Measurements from ENCODE around the gene RHO. TPM values are rescaled to one million over a fixed set of nuclear protein-coding genes. Genes with fewer than 3 reads are reported as not detected.

The RHO gene
- total RNA-seq, 1 experiment from 2014 or later: not detected

- H4K5ac ChIP-seq (ENCODE audit: insufficient read length, low read depth, low read length): no peak overlapping the region
- no peak overlapping the region for H3K4me2 ChIP-seq (ENCODE audit: insufficient read depth, insufficient read length, low read length)
- H3K14ac ChIP-seq (ENCODE audit: insufficient read depth, low read length): peak overlapping the region; percentile 51; the same call in 1 of the 2 replicates
- H3K27ac ChIP-seq (ENCODE audit: insufficient read length, low read depth, low read length): no peak overlapping the region
- H2BK20ac ChIP-seq (ENCODE audit: low read depth, low read length, poor library complexity, severe bottlenecking): no peak overlapping the region
- no peak overlapping the region for H3K4me3 Mint-ChIP-seq
- TF ChIP-seq CTCF (conservative IDR thresholded peaks at IDR 0.05): no peak
- no peak overlapping the region for H3K23ac ChIP-seq (ENCODE audit: insufficient read length, low read depth, low read length)
- no peaks in the 10 kb centered on the region; the same call in 1 of the 2 replicates for H3K4me1 ChIP-seq (ENCODE audit: insufficient read depth, low read length)
- H3T11ph ChIP-seq (ENCODE audit: low read length): no peak overlapping the region
- H4K8ac ChIP-seq (replicated peaks; ENCODE audit: insufficient read length, low read depth, low read length): no peak overlapping the region
- no peak overlapping the region for H2BK120ac ChIP-seq (ENCODE audit: low read depth, low read length, poor library complexity, severe bottlenecking)
- H2AFZ ChIP-seq (ENCODE audit: low read length): no peak overlapping the region
- H3K27me3 Mint-ChIP-seq (ENCODE audit: low read depth): no peaks in the 10 kb centered on the region; the same call in 1 of the 2 replicates
- H3K79me2 ChIP-seq (ENCODE audit: insufficient read depth, low read length): no peaks in the 10 kb centered on the region
- no peaks in the 10 kb centered on the region for H3K79me1 ChIP-seq (ENCODE audit: insufficient read depth, low read depth, low read length, poor library complexity, severe bottlenecking)
- H3K27me3 ChIP-seq (ENCODE audit: insufficient read depth, low read length): no peaks in the 10 kb centered on the region
- no peak overlapping the region for H3K4ac ChIP-seq (ENCODE audit: low read depth, low read length)
- no peak overlapping the region for H4K91ac ChIP-seq (ENCODE audit: insufficient read length, low read depth, low read length)
- peaks cover 23 to 59% of the 10 kb centered on the region in 2 experiments for H3K4me1 Mint-ChIP-seq
- H3K18ac ChIP-seq (ENCODE audit: insufficient read length, low read depth, low read length): no peak overlapping the region
- no peak overlapping the region for H3K9ac ChIP-seq (ENCODE audit: extremely low read depth, insufficient read length, low read length)
- peak overlapping the region in 1 of 3 experiments; percentile 67; a peak in 3 of 7 replicates for H3K27ac Mint-ChIP-seq
- H3K9me3 ChIP-seq (ENCODE audit: control insufficient read depth, low read depth, low read length): no peaks in the 10 kb centered on the region
- H2AK5ac ChIP-seq (ENCODE audit: insufficient read length, low read length): no peak overlapping the region
- no peak overlapping the region for H2BK15ac ChIP-seq (ENCODE audit: low read depth, low read length)
- no peaks in the 10 kb centered on the region for H4K20me1 ChIP-seq (ENCODE audit: control insufficient read depth, insufficient read depth, insufficient read length)
- no peaks in the 10 kb centered on the region for H3K9me3 Mint-ChIP-seq
- DNase-seq: no peak
- no peaks in the 10 kb centered on the region for H3K23me2 ChIP-seq (ENCODE audit: insufficient read length, low read depth, low read length, poor library complexity, severe bottlenecking)
- H3K56ac ChIP-seq (ENCODE audit: insufficient read length, low read depth, low read length): no peak overlapping the region
- WGBS (ENCODE audit: extremely low coverage, insufficient read length, low lambda C conversion rate): no CpG with 5 or more reads among the region's 13 CpGs
- no peak overlapping the region for H2BK5ac ChIP-seq (ENCODE audit: insufficient read length, low read length)
- peaks cover 0 to 22% (median 3%) of the 10 kb centered on the region in 3 experiments; a peak in 2 of 7 replicates for H3K36me3 Mint-ChIP-seq (ENCODE audit: insufficient read depth in 1 of 3, low read depth in 3 of 3)
- H2BK12ac ChIP-seq (ENCODE audit: insufficient read length, low read depth, low read length): no peak overlapping the region
Measured at GRCh38 chr3:129554356-129555152, 26.1 kb downstream of the RHO start.
